GM12878 (cell line): ENCODE measurements around the gene FBLN7. TPM values are rescaled to one million over a fixed set of nuclear protein-coding genes. Genes with fewer than 3 reads are reported as not detected.

Source experiments
- ATAC-seq: fragments of 200-7000 bp; cut with Tn5 transposase; 3 replicates; pipeline ENCODE4 v1.9.1; 2020; ENCODE audit warnings: mild to moderate bottlenecking, moderate library complexity
- BruUV-seq: library from RNA; stranded (reverse); fragments of 400-500 nt; replicated peaks from 2 replicates; lab custom pipeline; 2021; lab: Mats Ljungman, UMichigan
- CTCF ChIA-PET: fragments of 300-600 bp; sonication (Branson Sonifier 250); formaldehyde crosslinking; extraction: SDS; loops from one replicate; lab custom pipeline; 2021; ENCODE audit warnings: inconsistent platforms; lab: Yijun Ruan, JAX
- POLR2A ChIA-PET: fragments of 350-600 bp; formaldehyde crosslinking; extraction: SDS; loops from one replicate; lab custom pipeline; 2021; ENCODE audit warnings: inconsistent platforms; lab: Charles Lee
- RAD21 ChIA-PET: fragments of 300-600 bp; sonication (Branson Sonifier 250); formaldehyde crosslinking; loops from one replicate; lab custom pipeline; 2023; ENCODE audit warnings: antibody characterized with exemption; ENCODE audit not compliant: unreplicated experiment; lab: Charles Lee
- SMC1A ChIA-PET: fragments of 300-600 bp; sonication (Branson Sonifier 250); formaldehyde crosslinking; loops from one replicate; lab custom pipeline; 2023; ENCODE audit not compliant: unreplicated experiment, uncharacterized antibody; lab: Charles Lee
- DNase-seq: peaks from one replicate; pipeline ENCODE4 v3.0.0-alpha.2; 2011; ENCODE audit warnings: low read depth, low spot score
- FAIRE-seq: peaks from 3 replicates; lab custom pipeline; 2011; peaks lifted over from hg19 to GRCh38; lab: Jason Lieb, UNC
- H2AFZ ChIP-seq: 2 replicates; pipeline ENCODE4 v1.6.0; 2011; ENCODE audit warnings: low read depth, low read length, control low read depth; ENCODE audit not compliant: control insufficient read depth
- H3K27ac ChIP-seq: 2 replicates; pipeline ENCODE4 v1.5.1; 2011; ENCODE audit warnings: control low read depth; ENCODE audit not compliant: control insufficient read depth, insufficient read depth
- H3K27me3 ChIP-seq, 2 experiments: replicated peaks in 1 of 2; 2 replicates each; pipeline versions ENCODE4 v1.6.0 to v1.6.1; 2011; ENCODE audit warnings: low read length in 1 of 2; ENCODE audit not compliant: control insufficient read depth in 2 of 2, insufficient read depth in 2 of 2
- H3K36me3 ChIP-seq, 2 experiments: 2 replicates each; pipeline ENCODE4 v1.5.1; 2011; ENCODE audit warnings: low read length in 1 of 2; ENCODE audit not compliant: control insufficient read depth in 2 of 2, insufficient read depth in 2 of 2
- H3K4me1 ChIP-seq: 2 replicates; pipeline ENCODE4 v1.6.1; 2011; ENCODE audit warnings: mild to moderate bottlenecking, low read length, moderate library complexity, mixed read lengths; ENCODE audit not compliant: control insufficient read depth, insufficient read depth
- H3K4me2 ChIP-seq: 2 replicates; pipeline ENCODE4 v1.6.0; 2011; ENCODE audit warnings: control low read depth; ENCODE audit not compliant: control insufficient read depth, insufficient read depth
- H3K4me3 ChIP-seq: fragments of 200-600 bp; sonication (generic); 2 replicates; pipeline ENCODE4 v1.5.1; 2016
- H3K79me2 ChIP-seq: 2 replicates; pipeline ENCODE4 v1.6.0; 2011; ENCODE audit warnings: low read length; ENCODE audit not compliant: control insufficient read depth, insufficient read depth
- H3K9ac ChIP-seq: 2 replicates; pipeline ENCODE4 v1.8.0; 2011; ENCODE audit warnings: low read length, control low read depth, mixed read lengths; ENCODE audit not compliant: control insufficient read depth, insufficient read depth
- H3K9me3 ChIP-seq: replicated peaks from 3 replicates; pipeline ENCODE4 v1.5.1; 2011; ENCODE audit warnings: mild to moderate bottlenecking, low read length; ENCODE audit not compliant: control insufficient read depth, insufficient read depth
- H4K20me1 ChIP-seq: 2 replicates; pipeline ENCODE4 v1.6.0; 2011; ENCODE audit not compliant: control insufficient read depth, insufficient read depth
- CBX3 ChIP-seq: fragments of 200-600 bp; sonication (generic); IDR thresholded peaks from 2 replicates; pipeline ENCODE4 v1.6.1; 2016; ENCODE audit warnings: low read depth, borderline replicate concordance
- CUX1 ChIP-seq: IDR thresholded peaks from 2 replicates; pipeline ENCODE4 v1.6.1; 2012; ENCODE audit warnings: improper control_type of control experiment, low read depth, low read length; ENCODE audit not compliant: insufficient replicate concordance
- ESRRA ChIP-seq: IDR thresholded peaks from 2 replicates; pipeline ENCODE4 v1.6.1; 2012; ENCODE audit warnings: mild to moderate bottlenecking, low read length, improper control_type of control experiment
- ETV6 ChIP-seq, 2 experiments: fragments of 450-650 bp in 1 of 2; IDR thresholded peaks in 1 of 2; conservative IDR thresholded peaks in 1 of 2; 2 replicates each; pipeline ENCODE4 v1.6.1; 2014; ENCODE audit warnings: antibody characterized with exemption in 1 of 2, borderline replicate concordance in 1 of 2, low read depth in 1 of 2, mild to moderate bottlenecking in 1 of 2, moderate library complexity in 1 of 2
- FOXM1 ChIP-seq: IDR thresholded peaks from 2 replicates; pipeline ENCODE4 v1.6.1; 2012; ENCODE audit warnings: low read depth, mild to moderate bottlenecking, inconsistent platforms, low read length, moderate library complexity
- HDGF ChIP-seq: fragments of 450-650 bp; IDR thresholded peaks from 2 replicates; pipeline ENCODE4 v1.6.1; 2016; ENCODE audit warnings: antibody characterized with exemption
- IKZF2 ChIP-seq, 2 experiments: fragments of 450-650 bp; IDR thresholded peaks; 2 replicates each; pipeline ENCODE4 v1.6.1; 2017; ENCODE audit warnings: mild to moderate bottlenecking in 2 of 2, moderate library complexity in 2 of 2
- KLF5 ChIP-seq: fragments of 450-650 bp; IDR thresholded peaks from 2 replicates; pipeline ENCODE4 v1.6.1; 2014; ENCODE audit warnings: mild to moderate bottlenecking; ENCODE audit not compliant: partially characterized antibody
- RAD21 ChIP-seq: IDR thresholded peaks from 2 replicates; pipeline ENCODE4 v1.6.1; 2011; ENCODE audit warnings: mild to moderate bottlenecking, low read depth, low read length, moderate library complexity; ENCODE audit not compliant: insufficient read depth
- SIX5 ChIP-seq: IDR thresholded peaks from 2 replicates; pipeline ENCODE4 v1.6.1; 2011; ENCODE audit warnings: mild to moderate bottlenecking, low read depth, low read length, moderate library complexity; ENCODE audit not compliant: severe bottlenecking
- SMC3 ChIP-seq: IDR thresholded peaks from 2 replicates; pipeline ENCODE4 v1.6.1; 2011; ENCODE audit warnings: low read length, improper control_type of control experiment, borderline replicate concordance
- SREBF1 ChIP-seq: IDR thresholded peaks from 2 replicates; pipeline ENCODE4 v1.6.1; 2012; ENCODE audit warnings: mild to moderate bottlenecking, low read length
- SUZ12 ChIP-seq: fragments of 200-600 bp; sonication (generic); IDR thresholded peaks from one replicate; pipeline ENCODE4 v1.6.1; 2018; ENCODE audit warnings: antibody characterized with exemption, mild to moderate bottlenecking; ENCODE audit not compliant: unreplicated experiment
- WRNIP1 ChIP-seq: IDR thresholded peaks from 2 replicates; pipeline ENCODE4 v1.6.1; 2011; ENCODE audit warnings: low read depth, low read length, improper control_type of control experiment, borderline replicate concordance
- WGBS: methylation state at CpG from one replicate; pipeline ENCODE4 v1.1.6; 2016; ENCODE audit warnings: low lambda C conversion rate; ENCODE audit not compliant: insufficient replicate concordance, insufficient coverage; ENCODE audit errors: missing lambda C conversion rate; 5-methylcytosine and 5-hydroxymethylcytosine counted together
- in situ Hi-C: fragments of 300-500 bp; cut with MboI; formaldehyde crosslinking; loops from 9 replicates; pipeline ENCODE4 v1.14.3; 2018; ENCODE audit warnings: mixed read lengths
- intact Hi-C: fragments of 100-400 bp; cut with micrococcal nuclease; formaldehyde crosslinking; loops from one replicate; pipeline ENCODE4 v1.14.2; 2022; ENCODE audit not compliant: unreplicated experiment
- polyA plus RNA-seq, 11 experiments: library from polyadenylated mRNA; depleted of rRNA in 4 of 11; unstranded in 6 of 11; stranded (reverse) in 5 of 11; fragments of >200 nt; fragmentation: Nextera tagmentation in 4 of 11; fragmentation: Illumina TruSeq in 1 of 11; extraction: Ambion mirVana in 4 of 11; extraction: Trizol in 1 of 11; gene quantifications; 1 replicate in 1 of 11; 2 replicates in 10 of 11; pipeline versions ENCODE4 v1.2.1 to v1.2.3, GENCODE V29; 2011 to 2016; ENCODE audit warnings: inconsistent platforms in 2 of 11, missing spikeins in 2 of 11, low read depth in 1 of 11
- total RNA-seq, 4 experiments: library from RNA; depleted of rRNA in 3 of 4; stranded (reverse); fragments of >200 nt in 3 of 4; fragmentation: Illumina TruSeq in 1 of 4; extraction: Trizol in 1 of 4; gene quantifications; 2 replicates each; pipeline versions ENCODE4 v1.2.1 to v1.2.3, GENCODE V29; 2013 to 2021

Gene FBLN7
- total and polyA plus RNA-seq, 10 of the 15 experiments (the other 5 are each of a cell fraction or from before 2014, with no cell fraction given) = 0.01 to 0.10 (median 0.01) TPM; not detected in 7

- ChIA-PET SMC1A (interaction anchor here (1.0 kb wide), 1 partner anchor 21 kb away, joined by 3 read pairs; no protein-coding TSS in a partner anchor), CTCF (no interaction called here)
These were observed 24.2 kb downstream of the FBLN7 start for GRCh38 chr2:112162341-112162740.

GRCh38 chr2:112162956-112163355 is 24.8 kb downstream of the FBLN7 start:
- no peaks in the 10 kb centered on the region for H3K9me3 ChIP-seq
- H3K79me2 ChIP-seq = no peaks in the 10 kb centered on the region
- CTCF ChIA-PET = no interaction called here
- intact Hi-C loops (no loop called here), in situ Hi-C loops (no loop called here)
- no peak overlapping the region for H3K4me3 ChIP-seq
- no peaks in the 10 kb centered on the region for H4K20me1 ChIP-seq
- DNase-seq = no peak
- no peak overlapping the region for H3K9ac ChIP-seq
- H3K27me3 ChIP-seq = 0 out of 4 replicates have a peak, but pooled peaks cover 0 to 1% of the 10 kb centered on the region in 2 experiments
- H3K4me1 ChIP-seq = no peaks in the 10 kb centered on the region
- RAD21 ChIA-PET = no interaction called here
- SMC1A ChIA-PET = interaction anchor here (1.0 kb wide), 1 partner anchor 20 kb away, joined by 3 read pairs; no protein-coding TSS in a partner anchor
- no peak overlapping the region for H3K27ac ChIP-seq
- POLR2A ChIA-PET = no interaction called here
- no peak overlapping the region for H2AFZ ChIP-seq
- no peak overlapping the region for H3K4me2 ChIP-seq
- no TSS peak for BruUV-seq
- ATAC-seq = no peak
- H3K36me3 ChIP-seq = no peaks in the 10 kb centered on the region
- WGBS = 94% methylated on average over 11 of the region's 11 CpGs
- no peak for FAIRE-seq
- TF ChIP-seq HDGF = no peak
- TF ChIP-seq SMC3 = no peak
- no peak for TF ChIP-seq ETV6 (conservative IDR thresholded peaks at IDR 0.05 in 1 of 2, IDR thresholded peaks at IDR 0.05 in 1 of 2; ENCODE audit: borderline replicate concordance in 1 of 2, low read depth in 1 of 2)
- TF ChIP-seq SUZ12 = no peak
- TF ChIP-seq SIX5 = no peak
- no peak for TF ChIP-seq CUX1
- TF ChIP-seq RAD21 = no peak
- no peak for TF ChIP-seq CBX3
- no peak for TF ChIP-seq IKZF2 (IDR thresholded peaks at IDR 0.05)
- no peak for TF ChIP-seq KLF5
- TF ChIP-seq WRNIP1 = no peak
- TF ChIP-seq SREBF1 = no peak

More at GRCh38 chr2:112162341-112162740, 24.2 kb downstream of the FBLN7 start:
- Histone ChIP-seq H3K9me3 (no peaks in the 10 kb centered on the region), H3K4me1 (no peaks in the 10 kb centered on the region), H3K79me2 (no peaks in the 10 kb centered on the region), H2AFZ (no peak overlapping the region), H3K4me3 (no peak overlapping the region), H3K27me3 (0 out of 4 replicates have a peak, but pooled peaks cover 0 to 1% of the 10 kb centered on the region in 2 experiments), H3K9ac (no peak overlapping the region), H3K36me3 (no peaks in the 10 kb centered on the region), H3K27ac (no peak overlapping the region), H4K20me1 (no peaks in the 10 kb centered on the region), H3K4me2 (no peak overlapping the region)
- intact Hi-C loops = no loop called here
- ChIA-PET RAD21 (no interaction called here), POLR2A (no interaction called here)
- FAIRE-seq (no peak), DNase-seq (no peak), ATAC-seq (no peak)
- WGBS = 81% methylated on average over 6 of the region's 6 CpGs
- BruUV-seq = no TSS peak
- in situ Hi-C loops = no loop called here
- no peak for TF ChIP-seq SUZ12
- TF ChIP-seq FOXM1 = no peak
- TF ChIP-seq ESRRA = no peak
